SW480 (cell line): ENCODE data around the gene C19orf25.
"Not testable (repeated sequence)": the region's sequence is repeated elsewhere in the genome, so short reads cannot be mapped to it uniquely, and the experiment has no call there.

Source experiments
- DNase-seq: peaks from one replicate; pipeline ENCODE4 v3.0.0-alpha.2; 2016; ENCODE audit warnings: low spot score

C19orf25 gene

GRCh38 chr19:1449467-1450442 is 29.3 kb downstream of the C19orf25 start, which contains the start of gene APC2:
Gene APC2 (plus strand): TSS chr19:1450121. CDS start chr19:1453002, 2,881 bp downstream.
- no peak for DNase-seq

GRCh38 chr19:1447944-1448343 is 31.1 kb downstream of the C19orf25 start:
- DNase-seq = no peak

- DNase-seq = no peak
These were observed 31.5 kb downstream of the C19orf25 start for GRCh38 chr19:1447504-1447903.

GRCh38 chr19:1446713-1447481 is 32.1 kb downstream of the C19orf25 start:
- no peak for DNase-seq

- DNase-seq = no peak
These were observed 32.9 kb downstream of the C19orf25 start for GRCh38 chr19:1445932-1446712.

GRCh38 chr19:1445185-1445931 is 33.7 kb downstream of the C19orf25 start:
- DNase-seq = peak; percentile 34

GRCh38 chr19:1441677-1442438 is 37.2 kb downstream of the C19orf25 start:
- DNase-seq = no peak

- no peak for DNase-seq
These were observed 38.0 kb downstream of the C19orf25 start for GRCh38 chr19:1441022-1441426.

GRCh38 chr19:1440418-1440801 is 38.6 kb downstream of the C19orf25 start:
- no peak for DNase-seq

GRCh38 chr19:1439525-1440417 is 39.2 kb downstream of the C19orf25 start:
- not testable (repeated sequence) for DNase-seq

- DNase-seq = no peak
These were observed 40.1 kb downstream of the C19orf25 start for GRCh38 chr19:1438933-1439354.

GRCh38 chr19:1438035-1438932 is 40.7 kb downstream of the C19orf25 start, which contains the start of gene RPS15:
Gene RPS15 (plus strand): TSS chr19:1438396. CDS start chr19:1438426, 30 bp downstream.
- DNase-seq = peak; percentile 76

- no peak for DNase-seq
These were observed 41.4 kb downstream of the C19orf25 start for GRCh38 chr19:1437609-1438008.

GRCh38 chr19:1435378-1435989 is 43.5 kb downstream of the C19orf25 start:
- no peak for DNase-seq

GRCh38 chr19:1434577-1435060 is 44.4 kb downstream of the C19orf25 start:
- DNase-seq = no peak

- DNase-seq = no peak
These were observed 45.0 kb downstream of the C19orf25 start for GRCh38 chr19:1434040-1434366.

- no peak for DNase-seq
These were observed 45.6 kb downstream of the C19orf25 start for GRCh38 chr19:1433119-1434039.
